ENCODE data around the gene XRRA1. TPM values are rescaled to one million over a fixed set of nuclear protein-coding genes. Genes with fewer than 3 reads are reported as not detected.
A peak's percentile ranks its signal among the peaks of the same experiment; 100 is the strongest.

The XRRA1 gene
- total RNA-seq, 2 donors from 2014 or later: 30.1 to 41.0 TPM

DNA sequence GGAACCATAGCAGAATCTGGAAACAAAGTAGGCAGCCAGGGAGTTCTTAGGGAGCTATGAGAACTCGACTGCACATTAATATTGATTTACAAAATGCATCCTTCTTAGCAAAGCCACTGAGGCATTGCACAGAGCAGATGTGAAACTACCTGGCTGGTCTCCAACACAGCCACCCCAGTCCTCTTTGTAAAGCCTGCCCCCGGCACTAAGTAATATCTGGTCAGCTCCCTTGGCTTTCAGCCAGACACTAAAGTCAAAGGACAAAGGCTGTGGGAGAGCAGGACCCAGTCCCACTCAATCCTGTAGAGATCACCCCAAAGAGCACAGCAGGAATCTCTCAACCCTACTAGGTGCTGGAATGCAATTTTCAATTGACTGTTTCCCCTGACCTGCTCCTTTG lies 12.8 kb downstream of the XRRA1 start:
- Mint-ChIP-seq H3K4me3 (no peak overlapping the region), H3K4me1 (peaks cover 8% of the 10 kb centered on the region), H3K27me3 (no peaks in the 10 kb centered on the region), H3K27ac (no peak overlapping the region), H3K9me3 (no peaks in the 10 kb centered on the region), H3K36me3 (ENCODE audit: low read depth) (peaks cover 77% of the 10 kb centered on the region)
- no peak for ATAC-seq (replicated peaks)

- no peaks in the 10 kb centered on the region for H3K9me3 Mint-ChIP-seq
- no peaks in the 10 kb centered on the region for H3K27me3 Mint-ChIP-seq
- no peak overlapping the region for H3K4me3 Mint-ChIP-seq
- no peak for ATAC-seq (replicated peaks)
- peaks cover 69% of the 10 kb centered on the region for H3K36me3 Mint-ChIP-seq (ENCODE audit: low read depth)
- H3K4me1 Mint-ChIP-seq: peaks cover 7% of the 10 kb centered on the region
- H3K27ac Mint-ChIP-seq: peak overlapping the region; percentile 21
Measured at GRCh38 chr11:74935285-74935684, 13.6 kb downstream of the XRRA1 start.

DNA sequence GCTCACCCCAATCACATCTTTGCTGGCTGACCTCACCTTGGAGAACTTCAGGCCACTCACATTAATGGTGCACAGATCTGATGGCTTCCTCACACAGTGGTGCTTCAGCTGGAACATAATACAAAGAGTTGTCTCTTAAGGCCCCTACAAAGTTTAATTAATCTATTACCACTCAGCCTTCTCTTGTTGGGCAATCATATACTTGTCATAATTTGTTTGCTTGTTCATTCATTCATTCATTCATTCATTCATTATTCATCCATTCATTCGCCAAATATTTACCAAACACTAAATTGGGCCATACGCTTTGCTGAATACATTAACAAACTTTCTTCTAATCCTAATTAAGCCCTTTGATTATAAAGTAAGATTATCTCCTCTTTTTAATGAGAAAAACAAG lies 15.1 kb downstream of the XRRA1 start:
- peak overlapping the region; percentile 39 for H3K27ac Mint-ChIP-seq
- no peak for ATAC-seq (replicated peaks)

DNA sequence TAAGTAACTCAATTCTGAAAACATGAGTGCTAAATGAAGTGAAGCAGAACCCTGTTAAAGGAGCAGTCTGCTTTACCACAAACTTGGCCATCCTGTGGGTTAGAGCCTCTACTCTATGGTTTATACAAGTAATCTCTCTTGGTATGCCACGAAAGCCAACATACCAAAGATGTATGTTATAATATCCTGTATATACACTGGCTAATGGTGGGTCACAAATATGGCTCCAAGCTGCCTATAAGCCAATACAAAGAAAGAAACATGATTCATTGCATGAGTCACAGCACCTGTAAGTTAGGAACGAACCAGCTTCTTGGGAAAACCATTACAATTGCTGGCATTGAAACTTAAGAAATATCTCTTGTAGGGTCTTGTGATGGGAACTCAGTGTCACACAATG lies 16.1 kb downstream of the XRRA1 start:
- H3K27ac Mint-ChIP-seq: peak overlapping the region; percentile 82
- no peaks in the 10 kb centered on the region for H3K27me3 Mint-ChIP-seq
- H3K36me3 Mint-ChIP-seq (ENCODE audit: low read depth): peaks cover 45% of the 10 kb centered on the region
- H3K4me1 Mint-ChIP-seq: peaks cover 7% of the 10 kb centered on the region
- peak overlapping the region; percentile 37 for H3K4me3 Mint-ChIP-seq
- peak; percentile 78 for ATAC-seq (replicated peaks)
- H3K9me3 Mint-ChIP-seq: no peaks in the 10 kb centered on the region

More for the DNA sequence above, 15.1 kb downstream of the XRRA1 start:
- no peaks in the 10 kb centered on the region for H3K27me3 Mint-ChIP-seq
- H3K36me3 Mint-ChIP-seq (ENCODE audit: low read depth): peaks cover 54% of the 10 kb centered on the region
- H3K4me1 Mint-ChIP-seq: peaks cover 7% of the 10 kb centered on the region
- H3K4me3 Mint-ChIP-seq: peak overlapping the region; percentile 4
- H3K9me3 Mint-ChIP-seq: no peaks in the 10 kb centered on the region

- no peaks in the 10 kb centered on the region for H3K9me3 Mint-ChIP-seq
- H3K4me3 Mint-ChIP-seq: peak overlapping the region; percentile 37
- H3K27me3 Mint-ChIP-seq: no peaks in the 10 kb centered on the region
- H3K4me1 Mint-ChIP-seq: peaks cover 7% of the 10 kb centered on the region
- ATAC-seq (replicated peaks): peak; percentile 64
- H3K27ac Mint-ChIP-seq: peak overlapping the region; percentile 82
- H3K36me3 Mint-ChIP-seq (ENCODE audit: low read depth): peaks cover 44% of the 10 kb centered on the region
Measured at GRCh38 chr11:74932169-74932568, 16.7 kb downstream of the XRRA1 start.

- no peaks in the 10 kb centered on the region for H3K27me3 Mint-ChIP-seq
- H3K9me3 Mint-ChIP-seq: no peaks in the 10 kb centered on the region
- peaks cover 18% of the 10 kb centered on the region for H3K4me1 Mint-ChIP-seq
- ATAC-seq (replicated peaks): peak; percentile 50
- no peak overlapping the region for H3K27ac Mint-ChIP-seq
- no peak overlapping the region for H3K4me3 Mint-ChIP-seq
- H3K36me3 Mint-ChIP-seq (ENCODE audit: low read depth): peaks cover 28% of the 10 kb centered on the region
Measured at GRCh38 chr11:74929431-74930363, 19.2 kb downstream of the XRRA1 start.

DNA sequence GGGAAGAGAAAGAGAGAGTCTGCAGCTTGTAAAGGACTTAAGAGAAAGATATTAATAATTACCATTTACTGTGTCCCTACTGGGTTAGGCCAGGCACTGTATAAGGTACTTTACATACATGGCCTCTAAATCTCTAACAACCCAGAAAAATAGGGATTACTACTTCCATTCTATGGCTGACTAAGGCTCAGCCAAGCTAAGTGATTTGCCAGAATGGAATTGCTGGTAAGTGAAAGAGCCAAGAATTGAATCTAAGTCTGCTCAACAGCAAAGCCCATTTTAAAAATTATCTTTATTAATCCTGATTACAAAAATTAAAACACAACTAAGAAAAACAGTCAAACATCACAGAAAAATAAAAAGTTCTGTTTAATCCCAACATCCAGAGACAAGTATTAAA lies 21.4 kb downstream of the XRRA1 start:
- H3K9me3 Mint-ChIP-seq: no peaks in the 10 kb centered on the region
- H3K36me3 Mint-ChIP-seq (ENCODE audit: low read depth): peaks cover 13% of the 10 kb centered on the region
- no peak overlapping the region for H3K4me3 Mint-ChIP-seq
- no peak for ATAC-seq (replicated peaks)
- peaks cover 14% of the 10 kb centered on the region for H3K4me1 Mint-ChIP-seq
- no peaks in the 10 kb centered on the region for H3K27me3 Mint-ChIP-seq
- H3K27ac Mint-ChIP-seq: no peak overlapping the region

GRCh38 chr11:74926304-74927030 lies 22.4 kb downstream of the XRRA1 start:
- no peaks in the 10 kb centered on the region for H3K27me3 Mint-ChIP-seq
- peaks cover 10% of the 10 kb centered on the region for H3K4me1 Mint-ChIP-seq
- H3K9me3 Mint-ChIP-seq: no peaks in the 10 kb centered on the region
- peak overlapping the region; percentile 32 for H3K4me3 Mint-ChIP-seq
- H3K27ac Mint-ChIP-seq: peak overlapping the region; percentile 49
- ATAC-seq (replicated peaks): peak; percentile 92
- peaks cover 13% of the 10 kb centered on the region for H3K36me3 Mint-ChIP-seq (ENCODE audit: low read depth)

GRCh38 chr11:74925281-74925680 lies 23.6 kb downstream of the XRRA1 start:
- Mint-ChIP-seq H3K4me3 (peak overlapping the region; percentile 32), H3K36me3 (ENCODE audit: low read depth) (peaks cover 23% of the 10 kb centered on the region), H3K27me3 (no peaks in the 10 kb centered on the region), H3K4me1 (peaks cover 10% of the 10 kb centered on the region), H3K27ac (peak overlapping the region; percentile 49), H3K9me3 (no peaks in the 10 kb centered on the region)
- ATAC-seq (replicated peaks): no peak

- Mint-ChIP-seq H3K27ac (no peak overlapping the region), H3K9me3 (no peaks in the 10 kb centered on the region), H3K36me3 (ENCODE audit: low read depth) (peaks cover 45% of the 10 kb centered on the region), H3K4me3 (no peak overlapping the region), H3K4me1 (peaks cover 10% of the 10 kb centered on the region), H3K27me3 (no peaks in the 10 kb centered on the region)
- no peak for ATAC-seq (replicated peaks)
Measured at GRCh38 chr11:74923125-74923524, 25.8 kb downstream of the XRRA1 start.

- H3K4me1 Mint-ChIP-seq: no peaks in the 10 kb centered on the region
- no peak overlapping the region for H3K4me3 Mint-ChIP-seq
- ATAC-seq (replicated peaks): no peak
- no peaks in the 10 kb centered on the region for H3K27me3 Mint-ChIP-seq
- no peaks in the 10 kb centered on the region for H3K9me3 Mint-ChIP-seq
- no peak overlapping the region for H3K27ac Mint-ChIP-seq
- H3K36me3 Mint-ChIP-seq (ENCODE audit: low read depth): peaks cover 73% of the 10 kb centered on the region
Measured at GRCh38 chr11:74909812-74910211, 39.1 kb downstream of the XRRA1 start.

DNA sequence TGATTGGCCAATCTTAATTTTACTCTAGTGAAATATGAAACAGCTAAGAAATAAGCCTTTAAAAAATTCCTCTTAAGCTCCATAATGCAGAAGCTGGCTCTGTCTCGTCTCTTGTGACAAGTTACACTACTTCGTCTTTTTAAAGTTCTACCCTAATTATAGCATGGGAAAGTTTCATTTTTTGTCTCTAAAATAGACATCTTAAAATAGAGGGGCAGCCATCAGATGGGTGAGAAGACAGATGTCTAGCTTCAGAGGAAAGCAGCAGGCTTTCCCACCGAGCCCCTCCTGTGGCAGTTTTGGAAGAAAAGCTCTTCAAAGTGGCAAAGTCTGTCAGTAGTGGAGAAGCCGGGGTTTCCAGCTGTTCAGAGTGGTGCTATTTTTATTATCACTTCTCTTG lies 39.5 kb downstream of the XRRA1 start:
- Mint-ChIP-seq H3K27me3 (no peaks in the 10 kb centered on the region), H3K4me1 (no peaks in the 10 kb centered on the region), H3K27ac (peak overlapping the region; percentile 58), H3K4me3 (no peak overlapping the region), H3K36me3 (ENCODE audit: low read depth) (peaks cover 73% of the 10 kb centered on the region), H3K9me3 (no peaks in the 10 kb centered on the region)
- ATAC-seq (replicated peaks): no peak

DNA sequence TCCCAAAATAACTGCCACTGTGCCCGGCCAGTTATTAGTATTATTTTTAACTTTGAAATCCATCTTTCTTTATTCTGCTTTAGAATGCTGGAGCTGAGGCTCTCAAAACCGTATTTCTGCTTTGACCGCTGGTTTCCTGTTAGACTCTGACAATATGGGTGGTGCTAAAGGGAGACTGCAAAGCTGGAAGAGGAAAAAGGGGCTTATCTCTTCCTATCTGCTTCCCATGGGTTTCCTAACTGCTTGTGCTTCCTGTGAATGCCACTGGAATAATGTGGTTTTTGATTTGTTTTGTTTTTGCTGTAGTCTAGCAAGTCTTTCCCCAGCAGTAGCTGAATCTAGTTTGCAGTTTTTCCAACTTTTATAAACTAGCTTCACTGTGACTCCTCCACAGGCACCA lies 43.6 kb downstream of the XRRA1 start:
- Mint-ChIP-seq H3K27ac (peak overlapping the region; percentile 21), H3K27me3 (no peaks in the 10 kb centered on the region), H3K36me3 (ENCODE audit: low read depth) (peaks cover 87% of the 10 kb centered on the region), H3K4me3 (no peak overlapping the region), H3K9me3 (peaks cover 16% of the 10 kb centered on the region), H3K4me1 (no peaks in the 10 kb centered on the region)
- ATAC-seq (replicated peaks): no peak

GRCh38 chr11:74902342-74902741 lies 46.5 kb downstream of the XRRA1 start:
- H3K4me1 Mint-ChIP-seq: no peaks in the 10 kb centered on the region
- H3K36me3 Mint-ChIP-seq (ENCODE audit: low read depth): peaks cover 82% of the 10 kb centered on the region
- no peaks in the 10 kb centered on the region for H3K27me3 Mint-ChIP-seq
- no peak for ATAC-seq (replicated peaks)
- peaks cover 32% of the 10 kb centered on the region for H3K9me3 Mint-ChIP-seq
- no peak overlapping the region for H3K27ac Mint-ChIP-seq
- H3K4me3 Mint-ChIP-seq: no peak overlapping the region

GRCh38 chr11:74896311-74896710 lies 52.6 kb downstream of the XRRA1 start:
- peaks cover 46% of the 10 kb centered on the region for H3K9me3 Mint-ChIP-seq
- ATAC-seq (replicated peaks): no peak
- no peak overlapping the region for H3K27ac Mint-ChIP-seq
- no peak overlapping the region for H3K4me3 Mint-ChIP-seq
- no peaks in the 10 kb centered on the region for H3K27me3 Mint-ChIP-seq
- peaks cover 5% of the 10 kb centered on the region for H3K4me1 Mint-ChIP-seq
- H3K36me3 Mint-ChIP-seq (ENCODE audit: low read depth): peaks cover 72% of the 10 kb centered on the region
